Measurements from ENCODE around the gene SLC22A1. TPM values are rescaled to one million over a fixed set of nuclear protein-coding genes. Genes with fewer than 3 reads are reported as not detected.

SLC22A1 gene
- total and polyA plus RNA-seq, 11 donors = 0.10 to 1.4 (median 0.32) TPM; not detected in 4

- TF ChIP-seq POLR2A (IDR thresholded peaks at IDR 0.05) = no peak
- no peak for TF ChIP-seq CTCF (IDR thresholded peaks at IDR 0.05)
- no peak for DNase-seq
- Histone ChIP-seq H3K4me1 (no peaks in the 10 kb centered on the region), H3K4me3 (no peak overlapping the region), H3K36me3 (no peaks in the 10 kb centered on the region), H3K27ac (no peak overlapping the region), H3K27me3 (no peaks in the 10 kb centered on the region), H3K9me3 (no peaks in the 10 kb centered on the region)
- no peak for ATAC-seq
- intact Hi-C loops (cut with DNase I) = no loop called here
- WGBS, 4 donors = 90 to 94% (median 93%) methylated on average over 10 of the region's 10 CpGs
These were observed 8.4 kb downstream of the SLC22A1 start for GRCh38 chr6:160129881-160130615.

- intact Hi-C loops (cut with DNase I) = no loop called here
These were observed 9.3 kb downstream of the SLC22A1 start for GRCh38 chr6:160130729-160131484.

GRCh38 chr6:160131636-160132296, 10.2 kb downstream of the SLC22A1 start:
- no peaks in the 10 kb centered on the region for H3K4me1 ChIP-seq
- TF ChIP-seq POLR2A (IDR thresholded peaks at IDR 0.05) (no peak), CTCF (IDR thresholded peaks at IDR 0.05) (no peak)
- H3K9me3 ChIP-seq = no peaks in the 10 kb centered on the region
- no peaks in the 10 kb centered on the region for H3K27me3 ChIP-seq
- intact Hi-C loops (cut with DNase I) = no loop called here
- no peak overlapping the region for H3K4me3 ChIP-seq
- no peak overlapping the region for H3K27ac ChIP-seq
- no peaks in the 10 kb centered on the region for H3K36me3 ChIP-seq
- ATAC-seq = no peak
- WGBS, 4 donors = 83 to 91% (median 89%) methylated on average over 19 of the region's 19 CpGs
- no peak for DNase-seq

More at GRCh38 chr6:160130729-160131484, 9.3 kb downstream of the SLC22A1 start:
- no peak overlapping the region for H3K27ac ChIP-seq
- no peak overlapping the region for H3K4me3 ChIP-seq
- 91 to 93% (median 92%) methylated on average over 13 of the region's 13 CpGs for whole genome bisulfite sequencing, 4 donors
- TF ChIP-seq CTCF (IDR thresholded peaks at IDR 0.05) (no peak), POLR2A (IDR thresholded peaks at IDR 0.05) (no peak)
- ATAC-seq (no peak), DNase-seq (no peak)
- no peaks in the 10 kb centered on the region for H3K36me3 ChIP-seq
- H3K4me1 ChIP-seq = no peaks in the 10 kb centered on the region
- H3K27me3 ChIP-seq = no peaks in the 10 kb centered on the region
- H3K9me3 ChIP-seq = no peaks in the 10 kb centered on the region

- 78 to 89% (median 81%) methylated on average over 4 of the region's 4 CpGs for WGBS, 4 donors
- DNase-seq = no peak
- no peaks in the 10 kb centered on the region for H3K4me1 ChIP-seq
- no peak overlapping the region for H3K27ac ChIP-seq
- no peaks in the 10 kb centered on the region for H3K9me3 ChIP-seq
- ATAC-seq = no peak
- no peaks in the 10 kb centered on the region for H3K36me3 ChIP-seq
- intact Hi-C loops (cut with DNase I) = no loop called here
- no peak for TF ChIP-seq POLR2A (IDR thresholded peaks at IDR 0.05)
- no peak for TF ChIP-seq CTCF (IDR thresholded peaks at IDR 0.05)
- no peak overlapping the region for H3K4me3 ChIP-seq
- H3K27me3 ChIP-seq = no peaks in the 10 kb centered on the region
These were observed 10.7 kb downstream of the SLC22A1 start for GRCh38 chr6:160132297-160132637.
